AG09309 (cell line): Measurements from ENCODE around the gene NHS.

ENCODE experiments used
- DNase-seq: peaks from one replicate; pipeline ENCODE4 v3.0.0-alpha.2; 2010; ENCODE audit warnings: low read depth
- H3K4me3 ChIP-seq: 2 replicates; pipeline ENCODE4 v1.5.1; 2011; ENCODE audit warnings: mild to moderate bottlenecking, low read depth, low read length, moderate library complexity; ENCODE audit not compliant: control insufficient read depth
- TF ChIP-seq, protein P1 (sequence below): IDR thresholded peaks from 2 replicates; pipeline ENCODE4 v1.5.1; 2011; ENCODE audit warnings: mild to moderate bottlenecking, low read depth, low read length, inconsistent platforms; ENCODE audit not compliant: insufficient read depth, control insufficient read depth; ENCODE audit errors: missing control alignments

The NHS gene

DNA sequence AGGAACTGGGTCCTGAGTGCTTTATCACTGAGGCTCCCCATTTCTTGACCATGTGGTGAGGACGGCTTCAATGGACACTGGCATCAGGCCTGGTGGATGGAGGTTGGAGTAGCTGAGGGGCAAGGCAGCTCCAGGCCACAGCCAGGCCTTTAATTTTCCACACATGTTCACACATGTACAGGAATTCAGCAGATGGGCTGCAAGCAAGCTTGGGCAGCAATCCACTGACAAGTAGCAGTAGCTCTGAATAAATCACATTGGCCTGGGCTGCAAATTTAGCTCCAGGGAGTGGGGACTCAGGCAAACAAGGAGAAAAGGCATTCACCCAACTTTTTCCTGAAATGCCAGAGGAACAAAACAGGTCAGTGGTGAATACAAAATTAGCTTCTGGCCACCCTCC is 254.5 kb downstream of the NHS start:
- TF ChIP-seq, protein P1, sequence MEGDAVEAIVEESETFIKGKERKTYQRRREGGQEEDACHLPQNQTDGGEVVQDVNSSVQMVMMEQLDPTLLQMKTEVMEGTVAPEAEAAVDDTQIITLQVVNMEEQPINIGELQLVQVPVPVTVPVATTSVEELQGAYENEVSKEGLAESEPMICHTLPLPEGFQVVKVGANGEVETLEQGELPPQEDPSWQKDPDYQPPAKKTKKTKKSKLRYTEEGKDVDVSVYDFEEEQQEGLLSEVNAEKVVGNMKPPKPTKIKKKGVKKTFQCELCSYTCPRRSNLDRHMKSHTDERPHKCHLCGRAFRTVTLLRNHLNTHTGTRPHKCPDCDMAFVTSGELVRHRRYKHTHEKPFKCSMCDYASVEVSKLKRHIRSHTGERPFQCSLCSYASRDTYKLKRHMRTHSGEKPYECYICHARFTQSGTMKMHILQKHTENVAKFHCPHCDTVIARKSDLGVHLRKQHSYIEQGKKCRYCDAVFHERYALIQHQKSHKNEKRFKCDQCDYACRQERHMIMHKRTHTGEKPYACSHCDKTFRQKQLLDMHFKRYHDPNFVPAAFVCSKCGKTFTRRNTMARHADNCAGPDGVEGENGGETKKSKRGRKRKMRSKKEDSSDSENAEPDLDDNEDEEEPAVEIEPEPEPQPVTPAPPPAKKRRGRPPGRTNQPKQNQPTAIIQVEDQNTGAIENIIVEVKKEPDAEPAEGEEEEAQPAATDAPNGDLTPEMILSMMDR = no peak
- no peak for DNase-seq

DNA sequence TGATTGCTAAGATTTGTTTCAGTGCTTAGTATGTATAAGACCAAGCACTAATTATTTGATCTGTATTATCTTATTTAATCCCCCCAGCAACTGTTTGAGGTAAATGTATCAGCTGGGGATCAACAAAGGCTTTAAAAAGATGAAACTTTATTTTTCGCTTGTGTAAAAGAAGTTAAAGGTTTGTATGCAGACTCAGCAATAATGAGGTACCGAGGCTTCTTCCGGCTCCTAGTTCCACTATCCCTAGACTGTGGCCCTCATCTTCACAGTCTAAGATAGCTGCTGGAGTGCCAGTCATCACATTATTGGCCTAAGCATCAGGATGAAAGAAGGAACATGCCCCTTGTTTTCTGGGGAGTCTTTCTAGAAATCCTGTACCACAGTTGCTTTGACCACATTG is 256.6 kb downstream of the NHS start:
- no peak for DNase-seq
- TF ChIP-seq, protein P1 = no peak

More for the DNA sequence above, 254.5 kb downstream of the NHS start:
- no peak overlapping the region for H3K4me3 ChIP-seq

DNA sequence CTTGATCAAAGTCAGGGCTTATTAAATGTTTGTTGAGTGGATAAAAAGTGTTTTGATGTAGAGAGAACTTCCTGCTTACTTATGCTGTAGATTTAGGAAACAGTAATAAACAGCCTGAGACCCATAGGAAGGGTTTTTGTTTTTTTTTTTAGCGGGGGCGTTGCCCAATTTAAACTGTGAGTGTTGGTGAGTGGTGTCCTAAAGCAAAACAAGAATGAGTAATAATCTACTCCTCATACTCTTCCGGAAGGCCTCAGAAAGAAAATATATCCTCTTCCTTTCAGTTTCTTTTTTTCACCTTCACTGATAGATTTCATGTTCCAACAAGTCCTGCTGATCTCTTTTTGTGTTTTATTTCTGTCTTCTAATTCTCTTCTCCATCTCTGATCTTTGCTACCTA is 257.9 kb downstream of the NHS start:
- DNase-seq = no peak
- no peak overlapping the region for H3K4me3 ChIP-seq
- TF ChIP-seq, protein P1 = no peak

More for the DNA sequence above, 256.6 kb downstream of the NHS start:
- H3K4me3 ChIP-seq = no peak overlapping the region

DNA sequence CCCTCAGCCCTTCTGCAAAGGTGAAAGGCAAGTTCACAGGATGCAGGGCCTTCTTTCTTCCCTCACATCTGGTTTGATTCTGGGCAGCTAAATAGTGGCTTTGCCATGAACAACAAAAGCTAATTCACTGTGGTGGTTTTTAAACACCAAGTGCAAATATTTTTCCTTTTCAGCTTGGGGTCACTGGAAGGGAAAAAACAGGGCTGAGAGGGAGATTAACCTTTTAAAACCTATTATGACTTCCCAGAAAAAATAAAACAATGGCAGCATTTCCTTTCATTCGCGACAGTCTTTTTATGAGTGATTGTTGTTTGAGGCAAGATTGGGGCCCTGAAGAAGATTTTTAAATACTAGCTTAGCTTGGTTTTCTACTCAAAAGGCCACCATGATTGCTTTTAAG is 258.5 kb downstream of the NHS start:
- TF ChIP-seq, protein P1 = no peak
- H3K4me3 ChIP-seq = no peak overlapping the region
- no peak for DNase-seq

DNA sequence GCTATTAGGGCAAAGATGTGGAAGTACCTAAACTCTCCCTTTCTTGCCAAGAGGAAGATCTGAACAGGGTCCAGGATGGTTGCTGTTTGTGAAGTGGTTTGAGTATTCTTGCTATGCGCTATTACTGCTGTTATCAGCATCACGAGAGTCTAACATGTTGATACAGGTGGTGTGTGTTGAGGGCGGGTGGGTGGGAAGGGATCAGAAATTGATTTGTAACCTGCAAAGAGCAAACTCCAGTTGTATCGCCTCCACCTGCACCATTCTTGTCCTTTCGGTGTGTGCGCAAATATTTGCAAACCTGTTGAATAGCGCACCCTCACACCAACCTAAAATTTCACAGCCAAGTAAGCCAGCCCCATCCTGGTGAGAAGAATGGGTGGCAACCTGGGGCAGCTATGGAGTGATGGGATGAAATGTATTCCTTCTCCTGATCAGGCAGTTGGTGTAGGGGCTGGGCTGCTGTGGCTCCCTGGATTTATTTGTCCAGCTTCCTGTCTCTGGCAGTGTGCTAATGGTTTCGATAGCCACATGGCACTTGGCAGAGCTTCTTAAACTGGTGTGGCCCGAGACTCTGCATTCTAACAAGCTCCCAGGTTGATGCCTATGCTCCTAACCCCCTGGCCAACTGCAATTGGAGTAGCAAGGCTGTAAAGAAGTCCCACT is 259.7 kb downstream of the NHS start:
- DNase-seq = no peak
- no peak overlapping the region for H3K4me3 ChIP-seq
- TF ChIP-seq, protein P1 = no peak

DNA sequence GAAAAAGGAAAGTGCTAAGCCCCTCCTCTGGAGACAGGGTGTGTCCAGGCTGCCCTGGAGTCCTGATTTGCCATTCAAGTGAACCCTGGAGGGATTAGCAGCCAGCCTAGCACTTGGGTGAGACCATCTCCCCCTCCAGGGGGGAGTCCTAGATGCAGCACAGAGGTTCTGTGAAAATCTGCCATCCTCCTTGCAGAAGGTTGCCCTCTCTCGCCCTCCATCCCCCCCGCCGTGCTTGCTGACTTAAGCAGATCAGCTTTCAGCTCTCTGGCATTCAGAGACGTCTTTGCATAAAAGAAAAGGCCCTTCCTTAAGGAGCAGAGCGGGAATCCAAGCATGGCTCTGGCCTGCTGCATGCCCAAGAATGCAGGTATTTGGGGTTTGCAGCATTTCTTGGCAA is 260.2 kb downstream of the NHS start:
- TF ChIP-seq, protein P1 = no peak
- no peak overlapping the region for H3K4me3 ChIP-seq
- DNase-seq = no peak
